GM18861 (cell line): ENCODE measurements around the gene XNDC1N.
"Not testable (repeated sequence)": the region's sequence is repeated elsewhere in the genome, so short reads cannot be mapped to it uniquely, and the experiment has no call there.

Experiments
- ATAC-seq: cut with Tn5 transposase; IDR thresholded peaks from one replicate; pipeline ENCODE4 v1.9.1; 2021; ENCODE audit not compliant: unreplicated experiment

The XNDC1N gene

GRCh38 chr11:71933141-71933933 is 4.9 kb upstream of the XNDC1N start:
- no peak for ATAC-seq

GRCh38 chr11:71931245-71931602 is 2.8 kb upstream of the XNDC1N start:
- no peak for ATAC-seq

DNA sequence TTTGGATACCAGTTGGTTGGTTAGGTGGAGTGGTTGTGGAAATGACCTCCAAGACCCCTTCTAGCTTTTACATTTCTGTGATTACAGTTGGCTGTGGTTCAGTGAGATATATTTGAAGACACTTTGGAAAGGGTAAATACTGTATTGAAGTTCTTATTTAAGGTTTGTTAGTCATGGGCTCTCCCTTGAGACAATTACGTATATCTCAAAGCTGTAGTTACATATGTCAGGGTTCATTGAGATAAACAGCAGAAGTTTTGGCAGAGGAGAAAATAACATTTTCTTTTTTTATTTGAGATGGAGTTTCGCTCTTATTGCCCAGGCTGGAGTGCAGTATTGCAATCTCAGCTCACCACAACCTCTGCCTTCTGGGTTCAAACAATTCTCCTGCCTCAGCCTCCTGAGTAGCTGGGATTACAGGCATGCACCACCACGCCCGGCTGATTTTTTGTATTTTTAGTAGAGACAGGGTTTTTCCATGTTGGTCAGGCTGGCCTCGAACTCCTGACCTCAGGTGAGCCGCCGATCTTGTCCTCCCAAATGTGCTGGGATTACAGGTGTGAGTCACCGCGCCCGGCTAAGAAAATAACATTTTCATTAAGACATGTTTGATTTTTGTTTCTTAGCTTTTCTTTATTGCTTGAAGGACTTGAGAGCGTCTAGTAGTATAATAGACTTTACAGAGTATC is 2.3 kb upstream of the XNDC1N start:
- no peak for ATAC-seq

DNA sequence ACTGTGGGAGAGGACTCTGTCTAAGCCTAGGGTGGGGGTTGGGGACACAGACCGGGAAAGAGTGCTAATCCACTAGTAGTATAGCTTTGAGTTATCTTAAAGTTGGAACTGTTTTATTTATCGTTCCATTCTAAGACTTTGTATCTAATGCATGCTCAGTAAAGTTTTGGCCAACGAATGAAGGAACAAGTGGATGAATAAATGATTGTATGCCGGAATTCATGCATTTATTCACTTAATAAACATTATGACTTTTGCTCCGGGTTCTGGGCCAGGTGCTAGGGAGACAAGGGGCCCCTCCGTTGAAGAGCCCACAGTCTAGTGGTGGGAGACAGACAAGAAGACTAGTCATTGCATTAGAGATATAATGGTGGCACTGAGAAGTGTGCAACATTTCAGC is 1.1 kb upstream of the XNDC1N start:
- ATAC-seq, result no peak

DNA sequence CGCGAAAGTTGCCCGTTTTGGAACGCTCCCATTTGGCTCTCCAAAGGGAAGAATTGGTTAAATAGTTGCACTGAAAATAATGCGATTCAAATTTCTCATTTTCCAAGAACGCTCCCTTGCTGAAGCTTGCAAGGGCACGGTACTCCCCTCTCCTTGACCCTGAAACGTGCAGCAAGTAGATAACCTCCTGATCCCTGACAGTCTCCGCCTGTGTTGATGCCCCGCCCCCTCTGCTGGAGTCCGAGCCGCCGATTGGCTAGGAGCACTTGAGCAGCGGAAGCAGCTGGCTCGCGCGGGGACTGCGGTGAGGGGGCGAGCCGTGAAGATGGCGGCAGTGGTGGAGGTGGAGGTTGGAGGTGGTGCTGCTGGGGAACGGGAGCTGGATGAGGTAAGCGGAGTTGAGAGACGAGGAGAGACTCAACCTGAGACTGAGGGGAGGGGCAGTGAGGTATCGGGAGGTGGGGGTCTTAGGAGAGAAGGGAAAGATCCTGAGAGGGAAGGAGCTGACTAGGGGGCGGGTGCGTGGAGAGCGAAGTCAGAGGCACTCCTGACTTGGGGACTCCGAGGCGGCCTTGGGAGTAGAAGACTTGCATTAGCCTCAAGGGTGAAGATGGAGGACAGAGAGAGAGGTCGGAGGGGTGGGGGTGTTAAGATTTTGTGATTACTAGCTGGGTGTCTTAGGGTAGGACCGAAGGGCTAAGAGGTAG is 496 bp upstream of the XNDC1N start, which contains the start of gene RNF121:
TSS of gene RNF121 (plus strand) at position 310 of the 707 bp plus-strand sequence. CDS start at position 326, 16 bp downstream.
- peak; percentile 57 for ATAC-seq

GRCh38 chr11:71917646-71918140 is 10.7 kb downstream of the XNDC1N start:
- ATAC-seq, result no peak

DNA sequence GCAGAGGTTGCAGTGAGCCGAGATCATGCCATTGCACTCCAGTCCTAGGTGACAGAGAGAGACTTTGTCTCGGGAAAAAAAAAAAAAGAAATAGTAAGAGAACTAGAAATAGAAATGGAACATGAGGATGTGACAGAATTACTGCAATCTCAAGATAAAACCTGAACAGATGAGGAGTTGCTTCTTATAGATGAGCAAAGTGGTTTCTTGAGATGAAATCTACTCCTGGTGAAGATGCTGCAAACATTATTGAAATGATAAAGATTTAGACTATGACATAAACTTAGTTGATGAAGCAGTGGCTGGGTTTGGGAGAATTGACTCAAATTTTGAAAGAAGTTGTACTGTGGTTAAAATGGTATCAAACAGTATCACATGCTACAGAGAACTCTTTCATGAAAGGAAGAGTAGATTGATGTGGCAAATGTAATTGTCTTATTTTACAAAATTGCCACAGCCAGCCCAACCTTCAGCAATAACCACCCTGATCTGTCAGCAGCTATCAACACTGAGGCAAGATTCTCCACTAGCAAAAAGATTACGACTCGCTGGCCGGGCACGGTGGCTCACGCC is 13.7 kb downstream of the XNDC1N start:
- no peak for ATAC-seq

- ATAC-seq, result no peak
Observed at GRCh38 chr11:71913756-71914526, 14.5 kb downstream of the XNDC1N start.

DNA sequence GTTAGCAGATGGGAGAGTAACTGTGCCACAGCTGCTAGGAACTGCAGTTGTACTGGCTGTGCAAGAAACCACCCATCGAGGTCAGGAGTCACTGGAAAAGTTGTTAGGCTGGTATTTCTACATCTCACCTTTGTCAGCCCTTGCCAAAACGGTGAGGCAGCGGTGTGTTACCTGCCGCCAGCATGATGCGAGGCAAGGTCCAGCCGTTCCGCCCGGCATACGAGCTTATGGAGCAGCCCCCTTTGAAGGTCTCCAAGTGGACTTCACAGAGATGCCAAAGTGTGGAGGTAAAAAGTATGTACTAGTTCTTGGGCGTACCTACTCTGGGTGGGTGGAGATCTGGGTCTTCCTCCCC is 16.4 kb downstream of the XNDC1N start:
- ATAC-seq, result not testable (repeated sequence)

- ATAC-seq, result not testable (repeated sequence)
Observed at GRCh38 chr11:71911321-71911985, 16.9 kb downstream of the XNDC1N start.

DNA sequence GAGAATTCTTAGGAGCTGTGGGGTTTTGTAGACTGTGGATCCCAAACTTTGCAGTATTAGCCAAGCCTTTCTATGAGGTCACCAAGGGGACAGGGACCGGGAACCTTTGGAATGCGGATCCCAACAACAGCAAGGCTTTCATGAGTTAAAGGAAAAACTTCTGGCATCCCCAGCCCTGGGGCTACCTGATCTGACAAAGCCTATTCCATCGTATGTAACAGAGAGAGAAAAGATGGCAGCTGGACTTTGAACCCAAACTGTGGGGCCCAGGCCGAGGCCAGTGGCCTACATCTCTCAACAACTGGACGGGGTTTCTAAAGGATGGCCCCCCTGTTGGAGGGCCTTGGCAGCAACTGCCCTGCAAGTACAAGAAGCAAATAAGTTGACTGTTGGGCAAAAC is 17.6 kb downstream of the XNDC1N start:
- ATAC-seq, result not testable (repeated sequence)

GRCh38 chr11:71908218-71908617 is 20.2 kb downstream of the XNDC1N start:
- no peak for ATAC-seq

- not testable (repeated sequence) for ATAC-seq
Observed at GRCh38 chr11:71901137-71901536, 27.3 kb downstream of the XNDC1N start.

DNA sequence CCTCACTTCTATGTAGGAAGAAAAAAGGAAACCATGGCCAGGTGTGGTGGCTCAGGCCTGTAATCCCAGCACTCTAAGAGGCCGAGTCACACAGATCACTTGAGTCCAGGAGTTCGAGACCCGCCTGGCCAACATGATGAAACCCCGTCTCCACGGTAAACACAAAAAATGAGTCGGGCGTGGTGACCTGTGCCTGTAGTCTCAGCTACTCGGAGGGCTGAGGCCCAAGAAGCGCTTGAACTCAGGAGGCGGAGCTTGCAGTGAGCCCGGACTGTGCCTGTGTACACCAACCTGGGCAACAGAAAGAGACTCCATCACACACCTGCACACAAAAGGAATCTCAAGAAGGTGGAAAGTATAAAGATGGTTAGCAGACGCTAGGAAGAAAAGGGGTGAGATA is 32.4 kb downstream of the XNDC1N start:
- ATAC-seq, result no peak

GRCh38 chr11:71889181-71889872 is 39.1 kb downstream of the XNDC1N start:
- not testable (repeated sequence) for ATAC-seq

GRCh38 chr11:71888335-71889010 is 39.9 kb downstream of the XNDC1N start:
- ATAC-seq, result not testable (repeated sequence)

GRCh38 chr11:71885806-71886205 is 42.6 kb downstream of the XNDC1N start:
- not testable (repeated sequence) for ATAC-seq
